ENCODE results near the gene EIF4EBP2. TPM values are rescaled to one million over a fixed set of nuclear protein-coding genes. Genes with fewer than 3 reads are reported as not detected.

The EIF4EBP2 gene
- total and polyA plus RNA-seq, 4 donors: 25.7 to 70.0 (median 33.0) TPM

DNA sequence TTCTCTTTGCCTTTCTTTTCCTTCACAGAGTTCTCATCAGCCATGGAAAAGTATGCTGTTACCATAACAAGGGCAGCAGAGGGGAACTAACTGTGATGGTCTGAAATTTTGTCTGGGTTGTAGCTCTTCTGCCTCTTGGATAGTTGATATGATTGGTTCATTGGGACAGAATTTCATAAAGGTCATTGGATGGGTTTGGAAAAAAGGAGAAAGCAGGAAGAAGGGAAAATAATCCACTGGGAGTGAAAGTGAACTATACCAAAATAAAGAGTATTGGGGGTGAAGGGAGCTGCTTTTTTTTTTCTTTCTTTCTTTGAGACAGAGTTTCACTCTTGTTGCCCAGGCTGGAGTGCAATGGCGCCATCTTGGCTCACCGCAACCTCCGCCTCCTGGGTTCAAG is 5.8 kb downstream of the EIF4EBP2 start:
- no peak for DNase-seq (ENCODE audit: low spot score)
- H3K27me3 ChIP-seq (ENCODE audit: control insufficient read depth in 4 of 4, insufficient read depth in 4 of 4, low read length in 3 of 4): no peaks in the 10 kb centered on the region
- peaks cover 6 to 22% (median 16%) of the 10 kb centered on the region in 4 donors for H3K4me1 ChIP-seq (ENCODE audit: control insufficient read depth in 4 of 4, insufficient read depth in 4 of 4, low read length in 3 of 4)
- peaks cover 0 to 3% (median 0%) of the 10 kb centered on the region in 4 donors for H3K36me3 ChIP-seq (ENCODE audit: control insufficient read depth in 4 of 4, insufficient read depth in 3 of 4, low read depth in 1 of 4, low read length in 3 of 4)
- H3K27ac ChIP-seq (ENCODE audit: low read depth in 1 of 2, low read length in 2 of 2): no peak overlapping the region
- no peak overlapping the region for H3K4me3 ChIP-seq (ENCODE audit: low read depth in 1 of 3, low read length in 3 of 3)
- TF ChIP-seq JUND (IDR thresholded peaks at IDR 0.05): no peak
- no peak for TF ChIP-seq HNF4A (conservative IDR thresholded peaks at IDR 0.05)
- no peak for TF ChIP-seq RAD21 (IDR thresholded peaks at IDR 0.05)
- TF ChIP-seq, protein P1, sequence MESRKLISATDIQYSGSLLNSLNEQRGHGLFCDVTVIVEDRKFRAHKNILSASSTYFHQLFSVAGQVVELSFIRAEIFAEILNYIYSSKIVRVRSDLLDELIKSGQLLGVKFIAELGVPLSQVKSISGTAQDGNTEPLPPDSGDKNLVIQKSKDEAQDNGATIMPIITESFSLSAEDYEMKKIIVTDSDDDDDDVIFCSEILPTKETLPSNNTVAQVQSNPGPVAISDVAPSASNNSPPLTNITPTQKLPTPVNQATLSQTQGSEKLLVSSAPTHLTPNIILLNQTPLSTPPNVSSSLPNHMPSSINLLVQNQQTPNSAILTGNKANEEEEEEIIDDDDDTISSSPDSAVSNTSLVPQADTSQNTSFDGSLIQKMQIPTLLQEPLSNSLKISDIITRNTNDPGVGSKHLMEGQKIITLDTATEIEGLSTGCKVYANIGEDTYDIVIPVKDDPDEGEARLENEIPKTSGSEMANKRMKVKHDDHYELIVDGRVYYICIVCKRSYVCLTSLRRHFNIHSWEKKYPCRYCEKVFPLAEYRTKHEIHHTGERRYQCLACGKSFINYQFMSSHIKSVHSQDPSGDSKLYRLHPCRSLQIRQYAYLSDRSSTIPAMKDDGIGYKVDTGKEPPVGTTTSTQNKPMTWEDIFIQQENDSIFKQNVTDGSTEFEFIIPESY (IDR thresholded peaks at IDR 0.05): no peak
- no peak for TF ChIP-seq GABPA (IDR thresholded peaks at IDR 0.05 in 1 of 2, conservative IDR thresholded peaks at IDR 0.05 in 1 of 2)
- TF ChIP-seq, protein P2, sequence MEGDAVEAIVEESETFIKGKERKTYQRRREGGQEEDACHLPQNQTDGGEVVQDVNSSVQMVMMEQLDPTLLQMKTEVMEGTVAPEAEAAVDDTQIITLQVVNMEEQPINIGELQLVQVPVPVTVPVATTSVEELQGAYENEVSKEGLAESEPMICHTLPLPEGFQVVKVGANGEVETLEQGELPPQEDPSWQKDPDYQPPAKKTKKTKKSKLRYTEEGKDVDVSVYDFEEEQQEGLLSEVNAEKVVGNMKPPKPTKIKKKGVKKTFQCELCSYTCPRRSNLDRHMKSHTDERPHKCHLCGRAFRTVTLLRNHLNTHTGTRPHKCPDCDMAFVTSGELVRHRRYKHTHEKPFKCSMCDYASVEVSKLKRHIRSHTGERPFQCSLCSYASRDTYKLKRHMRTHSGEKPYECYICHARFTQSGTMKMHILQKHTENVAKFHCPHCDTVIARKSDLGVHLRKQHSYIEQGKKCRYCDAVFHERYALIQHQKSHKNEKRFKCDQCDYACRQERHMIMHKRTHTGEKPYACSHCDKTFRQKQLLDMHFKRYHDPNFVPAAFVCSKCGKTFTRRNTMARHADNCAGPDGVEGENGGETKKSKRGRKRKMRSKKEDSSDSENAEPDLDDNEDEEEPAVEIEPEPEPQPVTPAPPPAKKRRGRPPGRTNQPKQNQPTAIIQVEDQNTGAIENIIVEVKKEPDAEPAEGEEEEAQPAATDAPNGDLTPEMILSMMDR (IDR thresholded peaks at IDR 0.05; ENCODE audit: low read depth, low read length, missing input control): no peak
- TF ChIP-seq FOXA2 (IDR thresholded peaks at IDR 0.05): no peak
- TF ChIP-seq RXRA (IDR thresholded peaks at IDR 0.05): no peak
- TF ChIP-seq, protein P3, sequence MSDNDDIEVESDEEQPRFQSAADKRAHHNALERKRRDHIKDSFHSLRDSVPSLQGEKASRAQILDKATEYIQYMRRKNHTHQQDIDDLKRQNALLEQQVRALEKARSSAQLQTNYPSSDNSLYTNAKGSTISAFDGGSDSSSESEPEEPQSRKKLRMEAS (IDR thresholded peaks at IDR 0.05): no peak
- TF ChIP-seq, protein P4, sequence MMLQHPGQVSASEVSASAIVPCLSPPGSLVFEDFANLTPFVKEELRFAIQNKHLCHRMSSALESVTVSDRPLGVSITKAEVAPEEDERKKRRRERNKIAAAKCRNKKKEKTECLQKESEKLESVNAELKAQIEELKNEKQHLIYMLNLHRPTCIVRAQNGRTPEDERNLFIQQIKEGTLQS (IDR thresholded peaks at IDR 0.05): no peak
- TF ChIP-seq, protein P5, sequence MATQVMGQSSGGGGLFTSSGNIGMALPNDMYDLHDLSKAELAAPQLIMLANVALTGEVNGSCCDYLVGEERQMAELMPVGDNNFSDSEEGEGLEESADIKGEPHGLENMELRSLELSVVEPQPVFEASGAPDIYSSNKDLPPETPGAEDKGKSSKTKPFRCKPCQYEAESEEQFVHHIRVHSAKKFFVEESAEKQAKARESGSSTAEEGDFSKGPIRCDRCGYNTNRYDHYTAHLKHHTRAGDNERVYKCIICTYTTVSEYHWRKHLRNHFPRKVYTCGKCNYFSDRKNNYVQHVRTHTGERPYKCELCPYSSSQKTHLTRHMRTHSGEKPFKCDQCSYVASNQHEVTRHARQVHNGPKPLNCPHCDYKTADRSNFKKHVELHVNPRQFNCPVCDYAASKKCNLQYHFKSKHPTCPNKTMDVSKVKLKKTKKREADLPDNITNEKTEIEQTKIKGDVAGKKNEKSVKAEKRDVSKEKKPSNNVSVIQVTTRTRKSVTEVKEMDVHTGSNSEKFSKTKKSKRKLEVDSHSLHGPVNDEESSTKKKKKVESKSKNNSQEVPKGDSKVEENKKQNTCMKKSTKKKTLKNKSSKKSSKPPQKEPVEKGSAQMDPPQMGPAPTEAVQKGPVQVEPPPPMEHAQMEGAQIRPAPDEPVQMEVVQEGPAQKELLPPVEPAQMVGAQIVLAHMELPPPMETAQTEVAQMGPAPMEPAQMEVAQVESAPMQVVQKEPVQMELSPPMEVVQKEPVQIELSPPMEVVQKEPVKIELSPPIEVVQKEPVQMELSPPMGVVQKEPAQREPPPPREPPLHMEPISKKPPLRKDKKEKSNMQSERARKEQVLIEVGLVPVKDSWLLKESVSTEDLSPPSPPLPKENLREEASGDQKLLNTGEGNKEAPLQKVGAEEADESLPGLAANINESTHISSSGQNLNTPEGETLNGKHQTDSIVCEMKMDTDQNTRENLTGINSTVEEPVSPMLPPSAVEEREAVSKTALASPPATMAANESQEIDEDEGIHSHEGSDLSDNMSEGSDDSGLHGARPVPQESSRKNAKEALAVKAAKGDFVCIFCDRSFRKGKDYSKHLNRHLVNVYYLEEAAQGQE (IDR thresholded peaks at IDR 0.05): no peak
- no peak for TF ChIP-seq EGR1 (IDR thresholded peaks at IDR 0.05; ENCODE audit: low read depth in 2 of 2)
- TF ChIP-seq FOXA1 (IDR thresholded peaks at IDR 0.05): no peak
- TF ChIP-seq HNF4G (IDR thresholded peaks at IDR 0.05): no peak
- TF ChIP-seq NR2F2 (IDR thresholded peaks at IDR 0.05): no peak
- H3K9me3 ChIP-seq (ENCODE audit: control insufficient read depth in 4 of 4, low read length in 3 of 4): no peaks in the 10 kb centered on the region
- no peak overlapping the region for H3K9ac ChIP-seq (ENCODE audit: low read depth in 1 of 2, low read length in 2 of 2)
- 100% methylated on average over 3 of the region's 3 CpGs for WGBS

DNA sequence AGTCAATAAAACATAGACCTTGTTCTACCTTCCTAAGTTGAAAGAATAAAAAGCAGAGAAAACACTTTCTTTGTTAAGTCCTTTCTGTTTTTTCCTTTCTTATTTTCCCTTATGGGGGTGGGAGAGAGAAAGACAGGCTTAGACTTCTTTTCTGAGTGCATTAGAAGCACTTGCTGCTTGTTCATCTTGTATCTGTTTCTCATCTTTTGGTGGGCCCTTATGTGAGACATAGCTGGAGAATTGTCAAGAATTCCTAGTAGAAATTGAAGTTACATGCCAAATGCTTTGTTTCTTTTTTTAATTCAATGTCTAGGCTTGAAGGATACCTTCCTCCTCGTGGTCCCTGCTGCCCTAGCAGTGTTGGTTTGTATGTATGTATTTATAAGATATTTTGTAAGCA is 6.7 kb downstream of the EIF4EBP2 start:
- DNase-seq (ENCODE audit: low spot score): no peak
- Histone ChIP-seq H3K27me3 (ENCODE audit: control insufficient read depth in 4 of 4, insufficient read depth in 4 of 4, low read length in 3 of 4) (no peaks in the 10 kb centered on the region), H3K4me1 (ENCODE audit: control insufficient read depth in 4 of 4, insufficient read depth in 4 of 4, low read length in 3 of 4) (peaks cover 6 to 18% (median 13%) of the 10 kb centered on the region in 4 donors), H3K9ac (ENCODE audit: low read depth in 1 of 2, low read length in 2 of 2) (no peak overlapping the region), H3K9me3 (ENCODE audit: control insufficient read depth in 4 of 4, low read length in 3 of 4) (no peaks in the 10 kb centered on the region), H3K36me3 (ENCODE audit: control insufficient read depth in 4 of 4, insufficient read depth in 3 of 4, low read depth in 1 of 4, low read length in 3 of 4) (peaks cover 0 to 3% (median under 1%) of the 10 kb centered on the region in 4 donors), H3K27ac (ENCODE audit: low read depth in 1 of 2, low read length in 2 of 2) (no peak overlapping the region), H3K4me3 (ENCODE audit: low read depth in 1 of 3, low read length in 3 of 3) (no peak overlapping the region)
- WGBS: 84% methylated on average over 1 of the region's 1 CpG
- TF ChIP-seq JUND (IDR thresholded peaks at IDR 0.05): no peak
- TF ChIP-seq SP1 (IDR thresholded peaks at IDR 0.05): no peak
- no peak for TF ChIP-seq HNF4A (conservative IDR thresholded peaks at IDR 0.05)
- TF ChIP-seq RXRA (IDR thresholded peaks at IDR 0.05): no peak
- TF ChIP-seq TAF1 (conservative IDR thresholded peaks at IDR 0.05): no peak
- TF ChIP-seq GABPA (IDR thresholded peaks at IDR 0.05 in 1 of 2, conservative IDR thresholded peaks at IDR 0.05 in 1 of 2): no peak
- TF ChIP-seq, protein P5 (IDR thresholded peaks at IDR 0.05): no peak
- TF ChIP-seq FOXA1 (IDR thresholded peaks at IDR 0.05): no peak
- no peak for TF ChIP-seq HNF4G (IDR thresholded peaks at IDR 0.05)
